ENCODE results near the gene TBC1D13.
"Not testable (repeated sequence)": the region's sequence is repeated elsewhere in the genome, so short reads cannot be mapped to it uniquely, and the experiment has no call there.

TBC1D13 gene

GRCh38 chr9:128786681-128787601, at the start of gene TBC1D13:
TBC1D13 (plus strand) TSS chr9:128787253; CDS start chr9:128787354, 101 bp downstream.
- DNase-seq (ENCODE audit: low spot score) (peak; percentile 89), FAIRE-seq (peak; percentile 87)

GRCh38 chr9:128742401-128742800, 44.7 kb upstream of the TBC1D13 start:
- no peak for FAIRE-seq
- no peak for DNase-seq (ENCODE audit: low spot score)

GRCh38 chr9:128743421-128743820, 43.6 kb upstream of the TBC1D13 start:
- no peak for DNase-seq (ENCODE audit: low spot score)
- FAIRE-seq: no peak

GRCh38 chr9:128747241-128747640, 39.8 kb upstream of the TBC1D13 start:
- FAIRE-seq (no peak), DNase-seq (ENCODE audit: low spot score) (no peak)

GRCh38 chr9:128750926-128751595, 36.0 kb upstream of the TBC1D13 start:
- no peak for DNase-seq (ENCODE audit: low spot score)
- FAIRE-seq: no peak

GRCh38 chr9:128753627-128754026, 33.4 kb upstream of the TBC1D13 start:
- no peak for FAIRE-seq

GRCh38 chr9:128757602-128758001, 29.5 kb upstream of the TBC1D13 start:
- FAIRE-seq (no peak), DNase-seq (ENCODE audit: low spot score) (no peak)

More at GRCh38 chr9:128753627-128754026, 33.4 kb upstream of the TBC1D13 start:
- no peak for DNase-seq (ENCODE audit: low spot score)

GRCh38 chr9:128762671-128763449, 24.2 kb upstream of the TBC1D13 start:
- FAIRE-seq (no peak), DNase-seq (ENCODE audit: low spot score) (no peak)

- no peak for DNase-seq (ENCODE audit: low spot score)
These were observed 22.7 kb upstream of the TBC1D13 start for GRCh38 chr9:128764361-128764760.

GRCh38 chr9:128765499-128765898, 21.6 kb upstream of the TBC1D13 start:
- FAIRE-seq (no peak), DNase-seq (ENCODE audit: low spot score) (no peak)

More at GRCh38 chr9:128764361-128764760, 22.7 kb upstream of the TBC1D13 start:
- FAIRE-seq: no peak

GRCh38 chr9:128768606-128769005, 18.4 kb upstream of the TBC1D13 start:
- DNase-seq (ENCODE audit: low spot score) (no peak), FAIRE-seq (no peak)

- FAIRE-seq: no peak
- no peak for DNase-seq (ENCODE audit: low spot score)
These were observed 16.6 kb upstream of the TBC1D13 start for GRCh38 chr9:128770286-128771030.

GRCh38 chr9:128771094-128771721, 15.8 kb upstream of the TBC1D13 start:
- FAIRE-seq: no peak
- peak; percentile 17 for DNase-seq (ENCODE audit: low spot score)

- FAIRE-seq (no peak), DNase-seq (ENCODE audit: low spot score) (peak; percentile 94)
These were observed 15.1 kb upstream of the TBC1D13 start, which contains the start of gene ZER1 for GRCh38 chr9:128771745-128772519. ZER1 (minus strand) TSS chr9:128771927; CDS start chr9:128755565, 16,362 bp downstream.

GRCh38 chr9:128773049-128773448, 14.0 kb upstream of the TBC1D13 start:
- DNase-seq (ENCODE audit: low spot score): no peak
- no peak for FAIRE-seq

- no peak for FAIRE-seq
These were observed 12.2 kb upstream of the TBC1D13 start for GRCh38 chr9:128774804-128775203.

GRCh38 chr9:128780093-128780492, 7.0 kb upstream of the TBC1D13 start:
- not testable (repeated sequence) for FAIRE-seq

More at GRCh38 chr9:128774804-128775203, 12.2 kb upstream of the TBC1D13 start:
- DNase-seq (ENCODE audit: low spot score): no peak

GRCh38 chr9:128781187-128782070, 5.6 kb upstream of the TBC1D13 start:
- FAIRE-seq: no peak

More at GRCh38 chr9:128780093-128780492, 7.0 kb upstream of the TBC1D13 start:
- DNase-seq (ENCODE audit: low spot score): not testable (repeated sequence)

More at GRCh38 chr9:128781187-128782070, 5.6 kb upstream of the TBC1D13 start:
- no peak for DNase-seq (ENCODE audit: low spot score)

All from urothelium cell line (cell line).